ENCODE measurements around the gene PPP4C.

The PPP4C gene

GRCh38 chr16:30131869-30132475 lies 56.2 kb downstream of the PPP4C start:
- no peak for DNase-seq

GRCh38 chr16:30132591-30132990 lies 56.8 kb downstream of the PPP4C start:
- DNase-seq: no peak
